Panc1 (cell line): ENCODE data around the gene ENTPD8. TPM values are rescaled to one million over a fixed set of nuclear protein-coding genes. Genes with fewer than 3 reads are reported as not detected.

Source experiments
- ATAC-seq: fragments of 200-7000 bp; cut with Tn5 transposase; 2 replicates; pipeline ENCODE4 v1.9.1; 2020; ENCODE audit warnings: mild to moderate bottlenecking, moderate library complexity
- BruUV-seq: library from RNA; stranded (reverse); fragments of 400-500 nt; replicated peaks from 2 replicates; lab custom pipeline; 2021; lab: Mats Ljungman, UMichigan
- CTCF ChIA-PET: fragments of 300-600 bp; sonication (Branson Sonifier 250); formaldehyde crosslinking; loops from one replicate; lab custom pipeline; 2022; ENCODE audit warnings: antibody characterized with exemption; lab: Charles Lee
- POLR2A ChIA-PET: fragments of 300-600 bp; sonication (Branson Sonifier 250); formaldehyde crosslinking; loops from one replicate; lab custom pipeline; 2022; ENCODE audit warnings: antibody characterized with exemption; lab: Charles Lee
- DNase-seq: peaks from one replicate; pipeline ENCODE4 v3.0.0-alpha.2; 2010; ENCODE audit warnings: low read depth, low spot score
- H3K27ac ChIP-seq: 2 replicates; pipeline ENCODE4 v1.5.1; 2011; ENCODE audit warnings: mild to moderate bottlenecking, low read length, inconsistent platforms
- H3K27me3 ChIP-seq: fragments of 200-500 bp; sonication (Bioruptor generic); 2 replicates; pipeline ENCODE4 v1.6.0; 2014; ENCODE audit warnings: low read length, inconsistent platforms; ENCODE audit not compliant: control insufficient read depth, insufficient read depth
- H3K36me3 ChIP-seq: fragments of 200-500 bp; sonication (Bioruptor generic); 2 replicates; pipeline ENCODE4 v1.5.1; 2014; ENCODE audit warnings: inconsistent platforms, mild to moderate bottlenecking, low read length, moderate library complexity; ENCODE audit not compliant: control insufficient read depth, insufficient read depth
- H3K4me1 ChIP-seq: 2 replicates; pipeline ENCODE4 v1.5.1; 2011; ENCODE audit warnings: inconsistent platforms, mild to moderate bottlenecking, low read length, moderate library complexity; ENCODE audit not compliant: control insufficient read depth, insufficient read depth
- H3K4me3 ChIP-seq, 2 experiments: 2 replicates each; pipeline ENCODE4 v1.5.1; 2011 to 2012; ENCODE audit warnings: low read depth in 2 of 2, low read length in 2 of 2, mild to moderate bottlenecking in 2 of 2, inconsistent platforms in 1 of 2, moderate library complexity in 1 of 2
- H3K9me3 ChIP-seq: fragments of 200-500 bp; sonication (Bioruptor generic); 2 replicates; pipeline ENCODE4 v1.5.1; 2014; ENCODE audit warnings: low read depth, mild to moderate bottlenecking, inconsistent platforms, low read length, moderate library complexity; ENCODE audit not compliant: control insufficient read depth, insufficient read depth
- CTCF ChIP-seq: fragments of 450-650 bp; IDR thresholded peaks from 2 replicates; pipeline ENCODE4 v1.5.1; 2017; ENCODE audit warnings: mild to moderate bottlenecking
- POLR2AphosphoS5 ChIP-seq: IDR thresholded peaks from 2 replicates; pipeline ENCODE4 v1.6.1; 2012; ENCODE audit warnings: mild to moderate bottlenecking, low read depth, low read length, moderate library complexity
- SIN3A ChIP-seq: IDR thresholded peaks from 2 replicates; pipeline ENCODE4 v1.6.1; 2012; ENCODE audit warnings: low read depth, mild to moderate bottlenecking, low read length, moderate library complexity, borderline replicate concordance; ENCODE audit not compliant: insufficient read depth
- TCF7L2 ChIP-seq: IDR thresholded peaks from 2 replicates; pipeline ENCODE4 v1.6.1; 2011; ENCODE audit warnings: mild to moderate bottlenecking, low read depth, low read length, inconsistent platforms
- in situ Hi-C: cut with HindIII; loops from 2 replicates; pipeline ENCODE4 v1.10.0; 2016; ENCODE audit warnings: low sequenced_read_pairs, low pct_unique_long_range_greater_than_20kb
- intact Hi-C: fragments of 100-400 bp; cut with micrococcal nuclease; formaldehyde crosslinking; loops from one replicate; pipeline ENCODE4 v1.10.0; 2022; ENCODE audit not compliant: unreplicated experiment
- total RNA-seq: library from RNA; stranded (reverse); gene quantifications from one replicate; pipeline ENCODE4 v1.2.1, GENCODE V29; 2021; ENCODE audit not compliant: unreplicated experiment
- TF ChIP-seq, protein P1 (sequence below), 2 experiments: IDR thresholded peaks; 2 replicates each; pipeline ENCODE4 v1.6.1; 2011 to 2012; ENCODE audit warnings: low read depth in 2 of 2, control low read depth in 1 of 2, low read length in 1 of 2, mild to moderate bottlenecking in 1 of 2, moderate library complexity in 1 of 2; ENCODE audit not compliant: insufficient read depth in 1 of 2

Gene ENTPD8
- total RNA-seq, 1 experiment from 2014 or later, result 3.9 TPM

DNA sequence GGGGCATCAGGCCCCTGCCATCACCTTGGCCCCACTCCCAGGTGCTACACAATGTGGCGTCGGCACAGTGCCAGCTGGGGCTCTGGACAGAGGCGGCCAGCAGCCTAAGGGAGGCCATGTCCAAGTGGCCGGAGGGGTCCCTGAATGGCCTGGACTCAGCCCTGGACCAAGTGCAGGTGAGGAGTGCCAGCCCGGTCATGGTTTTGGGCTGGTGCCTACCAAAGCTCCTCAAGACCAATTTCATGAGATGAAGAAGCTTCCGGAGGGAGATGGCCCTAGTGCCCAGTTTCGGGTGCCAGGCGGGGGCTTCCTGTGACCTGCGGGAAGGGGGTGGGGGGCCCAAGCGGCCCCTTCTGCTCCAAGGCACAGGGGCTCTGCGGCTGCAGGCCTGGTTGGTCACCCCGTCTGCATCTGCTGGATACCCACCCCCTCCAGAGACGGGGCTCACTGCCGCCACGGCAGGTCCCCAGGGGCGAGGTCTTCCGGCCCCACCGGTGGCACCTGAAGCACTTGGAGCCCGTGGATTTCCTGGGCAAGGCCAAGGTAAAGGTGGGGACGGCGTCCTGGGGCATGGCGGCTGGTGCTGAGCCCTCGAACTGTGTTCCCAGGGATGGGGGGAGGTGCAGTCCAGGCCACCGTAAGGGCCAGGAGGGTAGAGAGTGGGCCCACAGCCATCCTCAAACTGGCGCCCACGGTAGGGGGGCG lies 12.2 kb downstream of the ENTPD8 start:
- BruUV-seq, result no TSS peak
- CTCF ChIA-PET, result no interaction called here
- H3K27me3 ChIP-seq, result no peaks in the 10 kb centered on the region
- intact Hi-C loops, result loop anchor here (10.0 kb wide), 1 partner anchor 134 kb away; no protein-coding TSS in a partner anchor
- peaks cover 7% of the 10 kb centered on the region for H3K4me1 ChIP-seq
- TF ChIP-seq, protein P1, sequence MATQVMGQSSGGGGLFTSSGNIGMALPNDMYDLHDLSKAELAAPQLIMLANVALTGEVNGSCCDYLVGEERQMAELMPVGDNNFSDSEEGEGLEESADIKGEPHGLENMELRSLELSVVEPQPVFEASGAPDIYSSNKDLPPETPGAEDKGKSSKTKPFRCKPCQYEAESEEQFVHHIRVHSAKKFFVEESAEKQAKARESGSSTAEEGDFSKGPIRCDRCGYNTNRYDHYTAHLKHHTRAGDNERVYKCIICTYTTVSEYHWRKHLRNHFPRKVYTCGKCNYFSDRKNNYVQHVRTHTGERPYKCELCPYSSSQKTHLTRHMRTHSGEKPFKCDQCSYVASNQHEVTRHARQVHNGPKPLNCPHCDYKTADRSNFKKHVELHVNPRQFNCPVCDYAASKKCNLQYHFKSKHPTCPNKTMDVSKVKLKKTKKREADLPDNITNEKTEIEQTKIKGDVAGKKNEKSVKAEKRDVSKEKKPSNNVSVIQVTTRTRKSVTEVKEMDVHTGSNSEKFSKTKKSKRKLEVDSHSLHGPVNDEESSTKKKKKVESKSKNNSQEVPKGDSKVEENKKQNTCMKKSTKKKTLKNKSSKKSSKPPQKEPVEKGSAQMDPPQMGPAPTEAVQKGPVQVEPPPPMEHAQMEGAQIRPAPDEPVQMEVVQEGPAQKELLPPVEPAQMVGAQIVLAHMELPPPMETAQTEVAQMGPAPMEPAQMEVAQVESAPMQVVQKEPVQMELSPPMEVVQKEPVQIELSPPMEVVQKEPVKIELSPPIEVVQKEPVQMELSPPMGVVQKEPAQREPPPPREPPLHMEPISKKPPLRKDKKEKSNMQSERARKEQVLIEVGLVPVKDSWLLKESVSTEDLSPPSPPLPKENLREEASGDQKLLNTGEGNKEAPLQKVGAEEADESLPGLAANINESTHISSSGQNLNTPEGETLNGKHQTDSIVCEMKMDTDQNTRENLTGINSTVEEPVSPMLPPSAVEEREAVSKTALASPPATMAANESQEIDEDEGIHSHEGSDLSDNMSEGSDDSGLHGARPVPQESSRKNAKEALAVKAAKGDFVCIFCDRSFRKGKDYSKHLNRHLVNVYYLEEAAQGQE (IDR thresholded peaks at IDR 0.05; ENCODE audit: insufficient read depth in 1 of 2, low read depth in 2 of 2, low read length in 1 of 2), result no peak
- TF ChIP-seq POLR2AphosphoS5, result no peak
- TF ChIP-seq CTCF, result no peak
- no peak for TF ChIP-seq SIN3A
- in situ Hi-C loops, result no loop called here
- H3K27ac ChIP-seq, result no peak overlapping the region
- no peak for DNase-seq
- H3K36me3 ChIP-seq, result no peaks in the 10 kb centered on the region
- H3K4me3 ChIP-seq, result no peak overlapping the region
- POLR2A ChIA-PET, result no interaction called here
- 0 out of 2 replicates have a peak, but pooled peaks have one; percentile 32 for ATAC-seq
- no peaks in the 10 kb centered on the region for H3K9me3 ChIP-seq

DNA sequence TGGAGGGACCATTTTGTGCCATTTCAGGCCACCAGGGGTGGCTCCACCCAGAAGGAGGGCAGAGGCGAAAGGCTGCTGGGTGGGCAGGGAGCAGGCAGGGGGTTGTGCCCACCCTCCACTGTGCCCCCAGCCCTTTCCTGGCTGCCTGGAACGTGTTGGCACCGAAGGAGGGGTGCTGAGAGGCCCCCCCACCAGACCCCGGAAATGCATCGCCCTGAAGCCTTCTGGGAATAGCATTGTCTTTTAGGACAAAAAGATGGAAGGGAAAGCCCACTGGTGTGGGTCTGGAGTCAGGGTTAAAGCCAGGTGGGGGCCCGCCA lies 12.9 kb downstream of the ENTPD8 start:
- in situ Hi-C loops, result no loop called here
- ChIA-PET CTCF (no interaction called here), POLR2A (no interaction called here)
- Histone ChIP-seq H3K4me1 (peaks cover 7% of the 10 kb centered on the region), H3K27me3 (no peaks in the 10 kb centered on the region), H3K9me3 (no peaks in the 10 kb centered on the region), H3K4me3 (no peak overlapping the region), H3K36me3 (no peaks in the 10 kb centered on the region), H3K27ac (no peak overlapping the region)
- no TSS peak for BruUV-seq
- DNase-seq, result no peak
- TF ChIP-seq SIN3A (no peak), CTCF (no peak; the same call in 1 of the 2 replicates), TCF7L2 (no peak), POLR2AphosphoS5 (no peak)
- TF ChIP-seq, protein P1 (IDR thresholded peaks at IDR 0.05; ENCODE audit: insufficient read depth in 1 of 2, low read depth in 2 of 2, low read length in 1 of 2), result no peak
- no peak for ATAC-seq
- intact Hi-C loops, result loop anchor here (10.0 kb wide), 1 partner anchor 133 kb away; no protein-coding TSS in a partner anchor
